IMR-90 (cell line): ENCODE results near the gene RAB43. TPM values are rescaled to one million over a fixed set of nuclear protein-coding genes. Genes with fewer than 3 reads are reported as not detected.

Source experiments
- ATAC-seq: fragments of 200-7000 bp; cut with Tn5 transposase; 2 replicates; pipeline ENCODE4 v1.9.1; 2020; ENCODE audit warnings: low read depth, mild to moderate bottlenecking, moderate library complexity
- BruUV-seq: library from RNA; stranded (reverse); fragments of 400-500 nt; replicated peaks from 2 replicates; lab custom pipeline; 2021; lab: Mats Ljungman, UMichigan
- CTCF ChIA-PET: fragments of 300-600 bp; formaldehyde crosslinking; extraction: SDS; loops from one replicate; lab custom pipeline; 2021; ENCODE audit warnings: antibody characterized with exemption; lab: Yijun Ruan, JAX
- POLR2A ChIA-PET: fragments of 300-600 bp; sonication (Branson Sonifier 250); formaldehyde crosslinking; loops from one replicate; lab custom pipeline; 2022; ENCODE audit warnings: antibody characterized with exemption; ENCODE audit not compliant: unreplicated experiment; lab: Charles Lee
- DNase-seq: peaks from one replicate; pipeline ENCODE4 v3.0.0; 2013
- H2AFZ ChIP-seq: replicated peaks from 2 replicates; pipeline ENCODE3; 2013; ENCODE audit warnings: low read length, mild to moderate bottlenecking; ENCODE audit not compliant: poor library complexity
- H2AK5ac ChIP-seq: 2 replicates; pipeline ENCODE4 v1.6.1; 2013; ENCODE audit warnings: low read depth, low read length, inconsistent platforms
- H2AK9ac ChIP-seq: replicated peaks from 2 replicates; pipeline ENCODE3; 2013; ENCODE audit warnings: mild to moderate bottlenecking, low read depth, low read length, moderate library complexity; ENCODE audit not compliant: poor library complexity
- H2BK120ac ChIP-seq: 2 replicates; pipeline ENCODE4 v1.6.1; 2013; ENCODE audit warnings: low read depth, low read length, inconsistent platforms
- H2BK15ac ChIP-seq: 3 replicates; pipeline ENCODE4 v1.6.1; 2013; ENCODE audit warnings: low read depth, low read length, inconsistent platforms
- H2BK20ac ChIP-seq: 2 replicates; pipeline ENCODE4 v1.6.1; 2013; ENCODE audit warnings: low read depth, mild to moderate bottlenecking, inconsistent platforms, low read length, moderate library complexity
- H2BK5ac ChIP-seq: 2 replicates; pipeline ENCODE4 v1.6.1; 2013; ENCODE audit warnings: mild to moderate bottlenecking, low read depth, low read length, inconsistent platforms; ENCODE audit not compliant: poor library complexity, severe bottlenecking
- H3K14ac ChIP-seq: replicated peaks from 2 replicates; pipeline ENCODE4 v1.6.1; 2013; ENCODE audit warnings: low read depth, low read length, inconsistent platforms
- H3K18ac ChIP-seq: 2 replicates; pipeline ENCODE4 v1.6.1; 2013; ENCODE audit warnings: low read depth, low read length, control low read depth
- H3K23ac ChIP-seq: 2 replicates; pipeline ENCODE4 v1.6.1; 2013; ENCODE audit warnings: low read depth, low read length, inconsistent platforms
- H3K27ac ChIP-seq: 2 replicates; pipeline ENCODE4 v1.5.1; 2013; ENCODE audit warnings: mild to moderate bottlenecking, control low read depth, low read length; ENCODE audit not compliant: insufficient read depth
- H3K27me3 ChIP-seq: 2 replicates; pipeline ENCODE4 v1.6.1; 2013; ENCODE audit warnings: low read length; ENCODE audit not compliant: control insufficient read depth, insufficient read depth
- H3K36me3 ChIP-seq: 2 replicates; pipeline ENCODE4 v1.6.1; 2013; ENCODE audit warnings: low read length, mixed read lengths; ENCODE audit not compliant: control insufficient read depth, insufficient read depth
- H3K4ac ChIP-seq: 2 replicates; pipeline ENCODE4 v1.6.1; 2013; ENCODE audit warnings: low read depth, low read length, inconsistent platforms
- H3K4me1 ChIP-seq: 2 replicates; pipeline ENCODE4 v1.6.1; 2013; ENCODE audit warnings: low read length, mixed read lengths; ENCODE audit not compliant: control insufficient read depth, insufficient read depth
- H3K4me2 ChIP-seq: 2 replicates; pipeline ENCODE4 v1.6.1; 2013; ENCODE audit warnings: low read depth, mild to moderate bottlenecking, control low read depth, low read length, moderate library complexity
- H3K4me3 ChIP-seq: 2 replicates; pipeline ENCODE4 v1.5.1; 2013; ENCODE audit warnings: low read depth, mild to moderate bottlenecking, control low read depth, low read length, moderate library complexity; ENCODE audit not compliant: insufficient read depth
- H3K56ac ChIP-seq: 2 replicates; pipeline ENCODE4 v1.6.1; 2013; ENCODE audit warnings: low read length, inconsistent platforms; ENCODE audit not compliant: insufficient read depth; ENCODE audit errors: extremely low read depth
- H3K79me1 ChIP-seq, 2 experiments: 2 replicates each; pipeline ENCODE4 v1.6.1; 2013; ENCODE audit warnings: low read length in 2 of 2, inconsistent platforms in 1 of 2, low read depth in 1 of 2
- H3K9ac ChIP-seq: 2 replicates; pipeline ENCODE4 v1.6.1; 2013; ENCODE audit warnings: low read depth, low read length, control low read depth
- H3K9me1 ChIP-seq: 2 replicates; pipeline ENCODE4 v1.6.1; 2013; ENCODE audit warnings: low read length, inconsistent platforms; ENCODE audit not compliant: insufficient read depth
- H3K9me3 ChIP-seq: 2 replicates; pipeline ENCODE4 v1.6.1; 2013; ENCODE audit warnings: low read length; ENCODE audit not compliant: control insufficient read depth, insufficient read depth
- H4K20me1 ChIP-seq: 2 replicates; pipeline ENCODE4 v1.6.1; 2013; ENCODE audit warnings: low read length, inconsistent platforms; ENCODE audit not compliant: insufficient read depth
- H4K5ac ChIP-seq: 2 replicates; pipeline ENCODE4 v1.6.1; 2013; ENCODE audit warnings: mild to moderate bottlenecking, low read depth, low read length, control low read depth
- H4K8ac ChIP-seq, 2 experiments: 2 replicates each; pipeline ENCODE4 v1.6.1; 2013; ENCODE audit warnings: low read depth in 2 of 2, low read length in 2 of 2, control low read depth in 1 of 2, inconsistent platforms in 1 of 2
- H4K91ac ChIP-seq: 2 replicates; pipeline ENCODE4 v1.6.1; 2013; ENCODE audit warnings: low read depth, low read length, inconsistent platforms; ENCODE audit not compliant: insufficient read depth
- CEBPB ChIP-seq: IDR thresholded peaks from 2 replicates; pipeline ENCODE4 v1.6.1; 2012; ENCODE audit warnings: low read depth, low read length, improper control_type of control experiment
- CHD1 ChIP-seq: IDR thresholded peaks from 2 replicates; pipeline ENCODE4 v1.6.1; 2012; ENCODE audit warnings: low read depth, low read length, improper control_type of control experiment
- CTCF ChIP-seq: conservative IDR thresholded peaks from 2 replicates; pipeline ENCODE4 v1.5.1; 2012; ENCODE audit warnings: mild to moderate bottlenecking, low read depth, low read length, improper control_type of control experiment
- FOS ChIP-seq: fragments of 150-350 bp; IDR thresholded peaks from 2 replicates; pipeline ENCODE4 v1.6.1; 2016; ENCODE audit warnings: low read depth, low read length
- MAFK ChIP-seq: IDR thresholded peaks from 2 replicates; pipeline ENCODE4 v1.6.1; 2012; ENCODE audit warnings: low read depth, low read length, improper control_type of control experiment
- MXI1 ChIP-seq: IDR thresholded peaks from 2 replicates; pipeline ENCODE4 v1.6.1; 2012; ENCODE audit warnings: low read depth, mild to moderate bottlenecking, low read length, moderate library complexity, borderline replicate concordance
- NFE2L2 ChIP-seq: fragments of 150-350 bp; IDR thresholded peaks from 2 replicates; pipeline ENCODE4 v1.6.1; 2016; ENCODE audit warnings: low read depth, mild to moderate bottlenecking, low read length
- POLR2A ChIP-seq: IDR thresholded peaks from 2 replicates; pipeline ENCODE4 v1.6.1; 2012; ENCODE audit warnings: mild to moderate bottlenecking, low read depth, low read length
- RCOR1 ChIP-seq: IDR thresholded peaks from 2 replicates; pipeline ENCODE4 v1.6.1; 2012; ENCODE audit warnings: mild to moderate bottlenecking, low read length, improper control_type of control experiment; ENCODE audit not compliant: insufficient replicate concordance
- WGBS, 2 experiments: methylation state at CpG; one replicate each; pipeline versions ENCODE4 v1.1.5 to v1.1.7; 2013; ENCODE audit warnings: missing lambda C conversion rate in 2 of 2; ENCODE audit not compliant: insufficient read length in 1 of 2; ENCODE audit errors: extremely low coverage in 2 of 2; 5-methylcytosine and 5-hydroxymethylcytosine counted together
- dilution Hi-C: fragments of 300-500 bp; cut with HindIII; formaldehyde crosslinking; loops from one replicate; pipeline ENCODE4 v1.14.3; 2018; ENCODE audit warnings: low sequenced_read_pairs; ENCODE audit not compliant: unreplicated experiment
- in situ Hi-C: fragments of 300-500 bp; cut with MboI; formaldehyde crosslinking; loops from 3 replicates; pipeline ENCODE4 v1.14.3; 2019; ENCODE audit warnings: low sequenced_read_pairs, inconsistent platforms, mixed read lengths
- intact Hi-C: fragments of 100-400 bp; cut with micrococcal nuclease; formaldehyde crosslinking; loops from 2 replicates; pipeline ENCODE4 v1.10.0; 2022
- polyA plus RNA-seq, 3 experiments: library from polyadenylated mRNA; depleted of rRNA; stranded (reverse); fragments of >200 nt; gene quantifications; 2 replicates each; pipeline ENCODE4 v1.2.3, GENCODE V29; 2012; ENCODE audit warnings: low replicate concordance in 1 of 3
- total RNA-seq: library from RNA; depleted of rRNA; stranded (reverse); fragments of >200 nt; gene quantifications from 2 replicates; pipeline ENCODE4 v1.2.3, GENCODE V29; 2012

The RAB43 gene
- total and polyA plus RNA-seq, 2 of the 4 experiments (the other 2 are of a cell fraction), result 9.9 to 14.0 TPM

- Histone ChIP-seq H3K27me3 (peaks cover 36% of the 10 kb centered on the region), H4K8ac (no peak overlapping the region), H2BK15ac (no peak overlapping the region), H3K4me1 (peaks cover 2% of the 10 kb centered on the region; the same call in 1 of the 2 replicates), H3K79me1 (no peaks in the 10 kb centered on the region), H3K36me3 (no peaks in the 10 kb centered on the region), H3K9me3 (peaks cover 6% of the 10 kb centered on the region), H4K5ac (no peak overlapping the region), H3K56ac (no peak overlapping the region), H4K91ac (no peak overlapping the region), H2AK9ac (no peak overlapping the region), H2BK5ac (no peak overlapping the region), H2AFZ (no peak overlapping the region), H3K9ac (no peak overlapping the region), H3K4me3 (no peak overlapping the region), H3K4ac (no peak overlapping the region), H2BK20ac (no peak overlapping the region), H3K18ac (no peak overlapping the region), H3K9me1 (no peaks in the 10 kb centered on the region), H2AK5ac (no peak overlapping the region), H3K4me2 (no peak overlapping the region), H3K27ac (no peak overlapping the region), H3K14ac (no peak overlapping the region), H3K23ac (no peak overlapping the region), H4K20me1 (peaks cover 5% of the 10 kb centered on the region; the same call in 1 of the 2 replicates), H2BK120ac (no peak overlapping the region)
- ATAC-seq (no peak), DNase-seq (no peak)
- in situ Hi-C loops, result no loop called here
- POLR2A ChIA-PET, result no interaction called here
- BruUV-seq, result no TSS peak
- intact Hi-C loops, result no loop called here
- TF ChIP-seq CHD1 (no peak), CTCF (no peak), FOS (no peak), NFE2L2 (no peak), CEBPB (no peak), MXI1 (no peak), POLR2A (no peak), RCOR1 (no peak), MAFK (no peak)
- dilution Hi-C loops, result no loop called here
- CTCF ChIA-PET, result interaction anchor here (0.7 kb wide), 1 partner anchor 13 kb away, joined by 3 read pairs; no protein-coding TSS in a partner anchor
- 59% methylated on average over 2 of the region's 3 CpGs; no CpG with 5 or more reads in 1 of the 2 experiments for WGBS, 2 experiments
Measured at GRCh38 chr3:129040039-129040336, 81.6 kb downstream of the RAB43 start.
